DMS79 (cell line): ENCODE results near the gene ME1.
"Not testable (repeated sequence)": the region's sequence is repeated elsewhere in the genome, so short reads cannot be mapped to it uniquely, and the experiment has no call there.

ENCODE experiments used
- DNase-seq: peaks from one replicate; lab custom pipeline; 2025; lab: John Stamatoyannopoulos, UW

ME1 gene

DNA sequence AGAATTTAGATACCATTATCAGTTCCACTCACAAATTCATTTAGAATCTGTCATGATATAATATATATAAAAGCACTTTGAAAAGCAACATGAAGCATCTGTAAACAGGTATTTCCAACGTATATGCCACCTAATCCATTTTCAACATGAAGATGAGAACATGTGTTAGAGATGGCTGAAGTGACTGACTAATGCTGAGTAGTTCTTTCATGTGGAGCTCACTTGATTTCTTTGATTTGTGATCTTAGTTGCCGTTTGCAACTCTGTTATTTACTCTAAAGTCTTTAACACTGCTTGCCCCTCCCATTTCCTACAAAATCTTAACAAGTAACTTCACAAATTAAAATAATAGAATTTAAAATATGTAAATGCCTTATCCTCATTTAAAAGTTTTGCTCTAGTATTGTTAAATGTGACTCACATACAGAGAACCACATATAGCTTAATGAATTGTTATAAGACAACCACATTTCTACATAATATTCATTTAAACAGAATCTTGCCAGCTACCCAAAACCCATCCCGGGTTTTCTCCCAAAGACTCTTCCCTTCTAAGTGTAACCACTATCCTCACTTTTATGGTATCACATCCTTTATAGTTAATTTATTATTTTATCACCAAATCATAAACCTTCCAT, 78.3 kb downstream of the ME1 start:
- no peak for DNase-seq

DNA sequence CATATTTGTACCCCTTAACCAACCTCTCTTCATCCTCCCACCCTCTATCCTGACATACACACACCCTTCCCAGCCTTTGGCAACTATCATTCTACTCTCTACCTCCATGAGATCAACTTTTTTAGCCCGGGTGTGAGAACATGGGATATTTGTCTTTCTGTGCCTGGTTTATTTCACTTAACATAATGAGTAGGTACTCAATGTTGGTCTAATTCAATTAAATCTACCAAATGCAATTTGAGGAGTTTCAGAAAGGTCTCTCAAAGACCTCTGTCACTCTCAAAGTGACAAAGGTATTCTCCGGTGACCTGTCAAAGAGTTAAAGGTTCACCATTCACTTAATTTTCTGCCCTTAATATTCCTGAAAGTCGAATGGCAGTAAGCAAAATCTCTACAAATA, 87.7 kb downstream of the ME1 start:
- no peak for DNase-seq

DNA sequence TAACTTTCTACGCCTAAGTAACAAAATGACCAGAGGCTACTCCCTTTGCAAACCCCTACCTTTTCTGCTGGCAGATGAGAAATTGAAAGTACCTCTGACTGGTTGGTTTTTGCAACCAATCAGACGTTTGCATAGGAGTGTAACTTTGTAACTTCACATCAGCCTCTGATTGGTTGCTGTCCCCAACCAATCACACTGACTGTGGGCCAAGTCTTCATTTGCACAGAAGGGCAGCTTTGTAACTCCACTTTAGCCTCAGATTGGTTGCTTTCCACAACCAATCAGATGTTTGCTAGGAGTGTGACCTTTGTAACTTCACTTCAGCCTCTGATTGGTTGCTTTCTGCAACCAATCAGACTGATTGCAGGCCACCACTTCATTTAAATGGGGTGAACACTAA, 89.1 kb downstream of the ME1 start:
- no peak for DNase-seq

- not testable (repeated sequence) for DNase-seq
Observed at GRCh38 chr6:83333916-83334315, 96.9 kb downstream of the ME1 start.

GRCh38 chr6:83333500-83333899, 97.4 kb downstream of the ME1 start:
- no peak for DNase-seq

DNA sequence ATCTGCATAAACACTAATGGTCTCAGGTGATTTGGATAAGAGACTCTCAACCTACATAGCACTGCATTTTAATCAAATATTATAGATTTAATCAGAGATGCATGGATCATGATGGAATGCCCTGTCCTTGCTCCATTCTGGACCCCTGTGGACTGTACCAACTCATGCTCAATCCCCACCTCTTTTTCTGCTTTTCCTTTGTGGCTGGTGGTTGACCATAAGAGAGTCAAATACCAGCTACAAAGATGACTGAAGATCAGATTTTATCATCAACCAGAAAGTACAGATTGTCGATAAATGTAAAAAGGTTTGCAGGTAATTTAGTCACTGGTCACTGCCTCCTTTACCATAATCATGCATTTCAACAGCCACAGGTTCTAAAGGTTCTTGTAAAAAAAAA, 116.2 kb downstream of the ME1 start:
- DNase-seq, result no peak

DNA sequence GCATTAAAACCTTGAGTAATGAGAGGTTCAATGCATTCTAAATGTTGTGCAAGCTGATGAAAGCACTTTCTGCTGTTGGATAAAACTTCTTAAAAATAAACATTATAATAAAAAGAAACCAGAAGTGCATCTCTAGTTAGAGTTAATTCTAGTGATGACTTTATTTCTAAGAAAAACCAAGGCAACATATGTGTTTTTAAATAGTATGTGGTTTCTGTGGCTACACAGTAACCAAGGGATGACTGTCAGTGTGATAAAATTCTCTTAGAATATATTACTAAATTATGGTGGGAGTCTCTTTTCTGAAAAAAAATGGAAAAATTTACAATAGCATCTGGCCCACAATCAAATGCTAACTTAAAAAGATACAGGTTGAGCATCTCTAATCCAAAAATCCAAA, 117.0 kb downstream of the ME1 start:
- no peak for DNase-seq

DNA sequence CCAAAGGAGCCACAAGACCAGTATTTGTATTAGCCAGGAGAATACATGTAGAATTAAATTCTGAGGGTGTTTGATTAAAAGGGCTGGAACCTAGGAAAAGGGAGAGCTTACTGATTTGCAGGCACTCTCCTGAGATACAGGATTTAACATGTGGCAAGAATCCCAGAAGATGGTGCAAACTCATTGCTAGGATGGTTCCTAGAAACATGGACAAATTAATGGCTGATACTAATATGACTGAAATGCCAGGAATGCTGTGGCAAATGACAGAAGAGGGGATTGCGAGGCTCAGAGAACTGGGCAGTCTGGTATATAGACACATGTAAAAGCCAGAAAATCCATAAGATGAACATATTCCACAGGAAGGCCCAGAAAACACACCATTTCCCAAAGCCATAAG, 119.6 kb downstream of the ME1 start:
- DNase-seq, result no peak

GRCh38 chr6:83310046-83310445, 120.8 kb downstream of the ME1 start:
- DNase-seq, result no peak

DNA sequence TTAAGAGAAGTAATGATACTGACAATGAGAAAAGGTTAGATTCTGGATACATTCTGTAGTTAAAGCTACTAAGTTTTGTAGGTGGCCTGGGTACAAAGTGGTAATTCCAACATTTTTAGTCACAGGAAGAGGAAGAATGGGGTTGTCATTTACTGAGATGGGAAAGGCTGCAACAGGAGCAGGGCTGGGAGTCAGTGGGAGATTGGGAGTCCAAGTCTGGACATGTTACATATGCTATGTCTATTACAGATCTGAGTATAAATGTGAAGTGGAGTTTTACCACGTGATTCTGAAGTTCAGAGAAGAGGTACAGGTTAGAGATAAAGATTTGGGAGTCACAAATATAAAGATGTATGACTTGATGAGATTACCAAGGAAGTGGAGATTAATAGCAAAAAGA, 121.5 kb downstream of the ME1 start:
- DNase-seq, result no peak

DNA sequence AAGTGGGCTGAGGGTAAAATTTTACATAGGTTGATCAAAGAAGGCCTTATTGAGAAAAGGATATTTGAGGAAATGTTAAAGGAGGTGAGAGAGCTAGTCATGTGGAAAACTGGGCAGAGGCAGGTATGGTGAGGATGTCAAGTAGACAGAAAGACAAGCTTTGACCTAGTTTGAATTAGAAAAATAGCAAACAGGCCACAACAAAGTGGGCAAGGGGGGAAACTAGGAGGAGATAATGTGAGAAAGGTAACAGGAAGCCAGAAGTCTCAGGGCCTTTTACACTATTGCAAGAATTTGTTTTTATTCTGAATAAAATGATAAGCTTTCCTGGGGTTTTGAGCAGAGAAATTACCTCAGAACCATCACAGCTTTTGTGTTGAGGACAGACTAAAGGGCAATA, 122.0 kb downstream of the ME1 start:
- DNase-seq, result no peak

GRCh38 chr6:83307849-83308248, 123.0 kb downstream of the ME1 start:
- DNase-seq, result no peak

DNA sequence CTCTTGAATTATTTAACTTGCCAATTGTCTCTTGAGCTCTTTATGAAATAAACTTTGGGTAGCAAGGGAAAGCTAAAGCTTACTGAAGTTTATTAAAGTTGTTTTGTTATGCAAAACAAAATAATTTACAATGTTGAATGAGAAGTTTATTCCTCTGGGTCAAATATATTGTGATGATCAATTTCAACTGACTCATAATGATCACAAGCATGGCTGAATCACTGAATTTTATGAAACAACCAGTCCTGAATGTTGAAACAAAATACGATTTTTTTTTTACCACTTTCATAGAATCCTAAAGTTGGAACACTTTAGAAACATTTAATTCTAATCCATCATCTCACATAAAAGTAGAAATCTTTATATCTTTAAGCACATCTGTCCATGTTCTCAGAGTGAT, 127.4 kb downstream of the ME1 start:
- DNase-seq, result no peak

DNA sequence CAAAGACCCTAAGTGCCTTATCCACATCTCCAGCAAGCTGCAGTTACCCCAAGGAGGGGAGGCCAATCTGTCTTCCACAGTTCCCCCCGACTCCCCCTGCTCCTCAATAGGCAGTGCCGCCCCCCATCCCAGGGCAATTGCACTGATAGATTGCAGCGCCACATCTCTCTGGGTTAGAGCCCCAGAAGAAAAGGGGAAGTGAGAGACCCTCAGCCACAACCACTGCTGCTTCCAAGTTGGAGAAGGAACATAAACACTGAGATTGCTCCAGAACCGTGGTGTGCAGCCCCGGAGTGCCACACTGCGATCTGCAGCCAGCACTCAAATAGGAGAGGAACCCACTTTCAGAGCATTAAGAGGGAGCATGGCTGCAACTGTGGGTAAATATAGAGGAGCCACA, 136.2 kb downstream of the ME1 start:
- DNase-seq, result no peak

DNA sequence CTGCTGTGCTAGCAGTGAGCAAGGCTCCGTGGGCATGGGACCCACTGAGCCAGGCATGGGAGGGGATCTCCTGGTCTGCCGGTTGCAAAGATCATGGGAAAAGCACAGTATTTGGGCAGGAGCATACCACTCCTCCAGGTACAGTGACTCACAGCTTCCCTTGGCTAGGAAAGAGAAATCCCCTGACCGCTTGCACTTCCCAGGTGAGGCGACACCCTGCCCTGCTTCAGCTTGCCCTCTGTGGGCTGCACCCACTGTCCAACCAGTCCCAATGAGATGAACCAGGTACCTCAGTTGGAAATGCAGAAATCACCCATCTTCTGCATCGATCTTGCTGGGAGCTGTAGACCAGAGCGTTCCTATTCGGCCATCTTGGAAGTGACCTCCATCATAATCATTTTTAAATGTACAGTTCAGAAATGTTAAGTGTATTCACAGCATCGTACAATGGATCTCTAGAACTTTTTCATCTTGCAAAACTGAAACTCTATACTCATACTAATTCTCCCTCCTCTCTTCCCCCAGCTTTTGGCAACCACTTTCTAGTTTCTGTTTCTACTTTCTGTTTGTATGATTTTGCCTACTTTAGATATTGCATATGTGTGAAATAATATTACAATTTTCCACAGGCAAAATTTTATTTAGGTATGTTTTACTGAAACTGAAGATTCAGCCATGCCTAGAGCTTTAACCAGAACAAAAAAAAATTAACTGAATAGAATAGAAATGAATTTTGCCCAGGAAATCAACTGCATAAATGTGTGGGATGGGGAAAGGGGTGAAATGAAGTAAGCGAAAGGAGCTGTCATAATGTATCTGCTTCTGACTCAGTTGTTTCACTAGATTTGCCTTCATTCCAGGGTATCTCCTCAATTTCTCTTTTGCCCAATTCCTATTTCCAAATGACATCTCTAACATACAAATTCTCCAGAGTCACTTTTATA, 137.7 kb downstream of the ME1 start:
- DNase-seq, result no peak

GRCh38 chr6:83287298-83287697, 143.6 kb downstream of the ME1 start:
- DNase-seq, result not testable (repeated sequence)

DNA sequence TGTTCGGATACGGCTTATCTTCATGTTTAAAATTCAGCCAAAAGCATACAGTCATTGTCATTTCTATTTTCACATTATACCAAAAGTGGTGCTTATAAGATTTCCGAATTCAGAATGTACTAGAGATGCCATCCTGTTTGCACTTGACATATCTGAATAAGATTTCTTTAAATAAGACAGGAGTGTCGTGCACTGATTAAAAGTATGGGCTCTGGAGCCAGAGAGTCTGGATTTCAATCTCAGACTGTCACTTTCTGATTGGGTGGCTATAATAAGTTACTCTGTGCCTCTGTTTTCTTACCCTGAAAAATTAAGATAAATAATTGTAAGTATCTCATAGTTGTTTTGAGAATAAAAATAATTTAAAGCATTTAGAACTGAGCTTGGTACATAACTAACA, 144.9 kb downstream of the ME1 start:
- DNase-seq, result no peak

GRCh38 chr6:83273596-83273995, 157.3 kb downstream of the ME1 start:
- DNase-seq, result no peak

DNA sequence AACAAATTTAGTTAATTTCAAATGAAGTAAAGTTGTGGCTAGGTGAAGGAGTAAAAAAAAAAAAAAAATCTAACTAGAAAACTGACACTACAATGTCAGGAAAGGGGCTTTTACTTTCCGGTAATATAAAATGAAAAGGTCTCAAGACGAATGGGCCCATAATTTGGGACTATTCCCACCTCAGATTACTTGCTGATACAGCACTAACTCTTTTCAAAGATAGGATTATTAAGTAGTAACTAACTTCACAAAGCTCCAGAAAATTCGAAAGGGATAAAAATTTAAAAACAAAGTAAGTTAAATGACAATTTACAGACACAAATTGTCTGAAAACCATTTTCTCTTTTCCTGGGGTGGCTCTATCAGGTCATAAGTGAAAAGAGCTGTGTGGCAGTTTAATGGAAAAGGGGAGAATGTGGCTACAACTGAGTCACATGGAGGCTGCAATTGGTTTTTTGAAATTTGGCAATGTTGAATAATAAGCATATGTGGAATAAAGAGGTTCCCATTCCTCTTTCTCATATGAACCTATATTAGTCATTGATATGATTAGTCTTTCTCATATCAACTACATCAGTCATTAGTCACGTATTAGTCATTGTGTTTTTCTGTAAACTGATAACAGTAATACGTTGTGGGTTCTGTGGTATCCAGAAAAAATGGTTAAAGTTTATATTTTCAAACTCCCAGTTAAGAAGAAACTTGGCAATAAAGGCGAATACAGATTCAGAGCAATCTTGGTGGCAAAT, 159.7 kb downstream of the ME1 start:
- DNase-seq, result no peak

GRCh38 chr6:83265384-83265783, 165.5 kb downstream of the ME1 start:
- no peak for DNase-seq

DNA sequence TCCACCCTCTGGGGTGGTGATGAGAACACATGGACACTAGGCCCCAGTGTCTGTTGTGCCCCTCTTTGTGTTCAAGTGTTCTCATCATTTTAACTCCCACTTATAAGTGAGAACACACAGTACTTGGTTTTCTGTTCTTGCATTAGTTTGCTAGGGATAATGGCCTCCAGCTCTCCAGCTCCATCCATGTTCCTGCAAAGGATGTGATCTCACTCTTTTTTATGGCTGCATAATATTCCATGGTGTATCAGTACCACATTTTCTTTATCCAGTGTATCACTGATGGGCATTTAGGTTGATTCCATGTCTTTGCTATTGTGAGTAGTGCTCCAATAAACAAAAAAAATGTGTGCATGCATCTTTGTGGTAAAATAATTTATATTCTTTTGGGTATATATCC, 170.3 kb downstream of the ME1 start:
- DNase-seq, result no peak

- no peak for DNase-seq
Observed at GRCh38 chr6:83258517-83258916, 172.3 kb downstream of the ME1 start.

- no peak for DNase-seq
Observed at GRCh38 chr6:83257791-83258190, 173.1 kb downstream of the ME1 start.
